ENCODE measurements around the gene EVI5.
A peak's percentile ranks its signal among the peaks of the same experiment; 100 is the strongest.

Gene EVI5

GRCh38 chr1:92481971-92482664 lies 302.8 kb downstream of the EVI5 start:
- DNase-seq: peak in 1 of 2 experiments; percentile 35

GRCh38 chr1:92481599-92481925 lies 303.3 kb downstream of the EVI5 start:
- DNase-seq: no peak

- no peak for DNase-seq
Observed at GRCh38 chr1:92480813-92481598, 303.9 kb downstream of the EVI5 start.

GRCh38 chr1:92480200-92480812 lies 304.6 kb downstream of the EVI5 start:
- no peak for DNase-seq

GRCh38 chr1:92479587-92479986 lies 305.3 kb downstream of the EVI5 start:
- no peak for DNase-seq

- no peak for DNase-seq
Observed at GRCh38 chr1:92478393-92478792, 306.5 kb downstream of the EVI5 start.

- peak; percentile 83 to 84 for DNase-seq
Observed at GRCh38 chr1:92476071-92476631, 308.8 kb downstream of the EVI5 start.

DNA sequence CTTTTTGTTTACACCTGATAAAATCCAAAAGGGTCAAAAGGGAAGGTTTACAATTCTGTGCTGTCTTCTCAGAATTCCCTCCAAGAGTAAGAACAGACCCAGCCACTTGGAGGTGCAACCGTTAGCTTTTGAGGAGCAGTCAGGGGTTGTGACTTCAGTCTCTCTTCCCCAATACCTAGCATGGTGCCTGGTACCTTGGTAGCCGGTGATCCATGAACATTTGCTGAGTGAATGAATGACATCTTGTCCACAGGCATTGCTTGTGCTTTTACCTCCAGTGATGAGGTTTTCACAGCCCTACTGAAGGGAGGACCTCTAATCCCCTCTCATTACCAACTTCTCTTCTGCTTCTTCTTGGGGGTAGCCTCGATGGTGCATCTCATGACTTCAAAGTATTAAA lies 309.9 kb downstream of the EVI5 start:
- DNase-seq: no peak

DNA sequence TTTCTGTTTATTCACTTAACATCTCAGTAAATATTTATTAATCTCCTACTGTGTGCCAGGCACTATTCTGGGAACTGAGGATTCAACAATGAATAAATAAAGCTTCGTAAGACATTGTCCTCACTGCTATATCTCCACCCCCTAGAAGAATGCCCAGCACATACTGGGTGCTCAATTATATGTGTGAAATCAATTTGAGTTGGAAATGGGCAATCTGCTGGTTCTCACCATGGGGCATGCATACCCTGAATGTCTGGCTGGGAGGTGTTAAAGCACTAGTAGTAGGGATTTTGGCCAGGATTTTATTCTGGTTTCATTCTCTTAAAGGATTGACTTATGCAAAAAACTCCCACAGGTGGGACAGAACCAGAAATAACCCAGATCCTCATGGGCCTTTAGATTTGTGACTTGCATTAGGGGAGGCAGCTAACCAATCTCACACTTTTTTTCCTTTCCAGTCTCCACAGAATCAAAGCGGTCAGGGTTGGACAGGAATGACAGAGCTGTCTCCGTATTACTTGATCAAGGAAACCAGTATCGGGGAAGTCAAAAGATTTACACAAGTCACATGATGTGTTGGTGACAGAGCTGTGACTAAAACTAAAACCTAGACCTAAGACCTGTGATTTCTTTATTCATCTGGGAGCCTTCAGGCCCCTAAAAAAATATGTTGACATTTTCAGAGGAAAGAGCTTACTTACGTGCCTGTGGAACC lies 311.0 kb downstream of the EVI5 start:
- no peak for DNase-seq

GRCh38 chr1:92470216-92470615 lies 314.7 kb downstream of the EVI5 start:
- DNase-seq: no peak

GRCh38 chr1:92466683-92467352 lies 318.1 kb downstream of the EVI5 start:
- DNase-seq: peak in 1 of 2 experiments; percentile 31

- DNase-seq: peak in 1 of 2 experiments; percentile 41
Observed at GRCh38 chr1:92465256-92465647, 319.7 kb downstream of the EVI5 start.

GRCh38 chr1:92464588-92465255 lies 320.2 kb downstream of the EVI5 start:
- no peak for DNase-seq

DNA sequence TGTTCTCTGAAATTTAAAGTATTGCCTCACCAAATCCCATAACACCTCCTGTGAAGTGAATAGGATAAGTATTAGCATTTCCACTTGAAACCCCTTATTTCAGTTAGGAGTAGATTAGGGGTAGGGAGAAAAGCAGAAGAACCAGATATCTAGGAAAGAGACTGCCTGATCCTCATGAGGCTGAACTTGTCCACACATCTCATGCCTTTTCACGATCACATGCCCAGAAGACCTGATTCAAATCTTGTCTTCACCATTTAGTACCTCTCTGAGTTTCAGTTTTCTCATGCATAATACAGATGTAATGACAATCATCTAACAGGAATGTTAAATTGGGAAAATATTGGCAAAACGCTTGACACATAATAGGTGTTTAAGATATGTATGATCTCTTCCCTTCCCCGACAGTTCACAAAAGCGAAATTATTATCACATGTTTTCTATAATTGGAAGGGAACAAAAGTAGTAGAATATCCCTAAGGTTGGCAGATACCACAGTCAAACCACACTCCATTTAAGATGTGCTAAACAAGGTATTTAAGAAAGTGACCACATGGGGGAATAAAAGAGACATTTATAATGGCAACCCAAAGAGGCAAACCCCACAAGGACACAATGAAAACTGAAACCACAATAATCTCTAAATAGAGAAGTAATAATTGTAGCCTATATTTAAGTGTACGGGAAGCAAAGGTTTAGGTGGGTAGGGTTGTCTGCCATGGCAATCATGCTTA lies 323.4 kb downstream of the EVI5 start:
- DNase-seq: peak; percentile 71 to 88

DNA sequence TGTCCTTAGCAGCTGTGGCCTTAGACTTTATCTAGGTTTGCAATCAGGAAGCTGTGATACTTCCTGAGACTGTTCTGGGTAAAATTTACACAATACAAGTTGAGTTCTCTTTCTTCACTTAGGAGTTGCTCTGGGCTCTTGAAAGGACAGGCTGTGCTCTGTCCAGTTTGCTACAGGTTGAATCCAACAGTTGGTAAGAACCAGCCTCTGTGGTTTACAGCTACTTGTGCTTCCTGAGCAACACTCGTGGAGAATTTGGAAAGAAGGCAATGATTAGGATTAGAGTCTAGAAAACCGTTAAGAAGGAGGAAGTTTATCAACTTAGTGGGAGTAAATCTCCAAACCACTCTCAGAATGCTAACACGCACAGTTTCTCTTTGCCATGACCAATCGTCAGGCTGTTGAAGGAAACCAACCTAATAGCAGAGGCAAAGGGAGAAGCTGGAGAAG lies 325.0 kb downstream of the EVI5 start:
- peak; percentile 99 to 100 for DNase-seq
